Head of caudate nucleus (tissue), 42 donors: ENCODE data around the gene POM121.
"Not testable (repeated sequence)": the region's sequence is repeated elsewhere in the genome, so short reads cannot be mapped to it uniquely, and the experiment has no call there.

ENCODE experiments used
- DNase-seq, 42 donors: peaks; one replicate each; pipeline versions ENCODE4 v3.0.0 to v3.0.0-alpha.2; 2020 to 2021; ENCODE audit warnings: mixed read lengths in 7 of 42
- intact Hi-C: fragments of 100-400 bp; cut with DNase I; formaldehyde crosslinking; loops from one replicate; pipeline ENCODE4 v1.15.0; 2022

Gene POM121

GRCh38 chr7:72924733-72925545 is at the start of gene POM121:
TSS of gene POM121 (plus strand) at chr7:72925095. CDS start at chr7:72925122, 27 bp downstream.
- DNase-seq, result peak; percentile 63 to 92 (median 84)
- intact Hi-C loops, result loop anchor here (10.0 kb wide), 1 partner anchor 100 kb away; the partner anchor contains the start of gene TYW1B

- DNase-seq, result peak; percentile 66 to 93 (median 82)
- intact Hi-C loops, result not testable (repeated sequence)
These were observed 45.7 kb upstream of the POM121 start for GRCh38 chr7:72879079-72879736.

GRCh38 chr7:72879737-72880215 is 45.1 kb upstream of the POM121 start:
- peak; percentile 5 to 73 (median 43) for DNase-seq
- intact Hi-C loops, result not testable (repeated sequence)

- intact Hi-C loops, DNase-seq: not testable (repeated sequence)
These were observed 33.1 kb upstream of the POM121 start for GRCh38 chr7:72891750-72892149.

- intact Hi-C loops, DNase-seq: not testable (repeated sequence)
These were observed 20.2 kb upstream of the POM121 start for GRCh38 chr7:72904740-72905139.

GRCh38 chr7:72908422-72908821 is 16.5 kb upstream of the POM121 start:
- intact Hi-C loops, DNase-seq: not testable (repeated sequence)

GRCh38 chr7:72911395-72911794 is 13.5 kb upstream of the POM121 start:
- intact Hi-C loops, DNase-seq: not testable (repeated sequence)

GRCh38 chr7:72913750-72914149 is 11.1 kb upstream of the POM121 start:
- intact Hi-C loops, DNase-seq: not testable (repeated sequence)

GRCh38 chr7:72914756-72915525 is 10.0 kb upstream of the POM121 start:
- intact Hi-C loops, result not testable (repeated sequence)
- DNase-seq, result peak in 35 of 42 donors; percentile 8 to 77 (median 38)

- intact Hi-C loops, result no loop called here
- no peak for DNase-seq
These were observed 5.6 kb upstream of the POM121 start for GRCh38 chr7:72919256-72919775.

GRCh38 chr7:72924386-72924732 is 536 bp upstream of the POM121 start:
- intact Hi-C loops, result loop anchor here (10.0 kb wide), 1 partner anchor 100 kb away; the partner anchor contains the start of gene TYW1B
- DNase-seq, result no peak

- intact Hi-C loops, result loop anchor here (10.0 kb wide), 1 partner anchor 101 kb away; the partner anchor contains the start of gene TYW1B
- DNase-seq, result peak in 2 of 42 donors; percentile 5 to 9
These were observed 738 bp downstream of the POM121 start for GRCh38 chr7:72925546-72926120.

- intact Hi-C loops, result loop anchor here (10.0 kb wide), 1 partner anchor 103 kb away; the partner anchor contains the start of gene TYW1B
These were observed 2.9 kb downstream of the POM121 start for GRCh38 chr7:72927791-72928190.

GRCh38 chr7:72928216-72928615 is 3.3 kb downstream of the POM121 start:
- DNase-seq, result not testable (repeated sequence)
- intact Hi-C loops, result loop anchor here (10.0 kb wide), 1 partner anchor 103 kb away; the partner anchor contains the start of gene TYW1B

More at GRCh38 chr7:72927791-72928190, 2.9 kb downstream of the POM121 start:
- DNase-seq, result not testable (repeated sequence)

- intact Hi-C loops, result not testable (repeated sequence)
- DNase-seq, result peak in 1 of 42 donors; percentile 13
These were observed 17.3 kb downstream of the POM121 start for GRCh38 chr7:72942022-72942705.

GRCh38 chr7:72942956-72943355 is 18.1 kb downstream of the POM121 start:
- intact Hi-C loops, result not testable (repeated sequence)
- peak in 1 of 42 donors; percentile 4 for DNase-seq

- peak in 3 of 42 donors; percentile 20 to 32 (median 31) for DNase-seq
- intact Hi-C loops, result not testable (repeated sequence)
These were observed 20.0 kb downstream of the POM121 start for GRCh38 chr7:72944937-72945336.

- intact Hi-C loops, DNase-seq: not testable (repeated sequence)
These were observed 20.7 kb downstream of the POM121 start for GRCh38 chr7:72945597-72945996.
